OCI-LY3 (cell line): ENCODE data around the gene WWOX.

Experiments used
- H2AFZ ChIP-seq: fragments of 200-600, 300-600 bp; shearing (Covaris generic); 2 replicates; pipeline ENCODE4 v1.6.0; 2014; ENCODE audit warnings: antibody characterized with exemption, low read depth, low read length
- H3K27ac ChIP-seq: fragments of 200-600, 300-600 bp; sonication (generic); 2 replicates; pipeline ENCODE4 v1.5.1; 2014; ENCODE audit warnings: mild to moderate bottlenecking, low read length, moderate library complexity, mixed read lengths
- H3K27me3 ChIP-seq: fragments of 200-600, 300-600 bp; sonication (generic); 2 replicates; pipeline ENCODE4 v1.6.1; 2014; ENCODE audit warnings: low read depth, low read length, mixed read lengths
- H3K36me3 ChIP-seq: fragments of 200-600, 300-600 bp; sonication (generic); replicated peaks from 2 replicates; pipeline ENCODE3; 2014; ENCODE audit warnings: low read depth, low read length, mixed read lengths
- H3K4me1 ChIP-seq: fragments of 300-600, 200-600 bp; sonication (generic); 2 replicates; pipeline ENCODE4 v1.6.1; 2014; ENCODE audit warnings: low read length, mixed read lengths
- H3K4me2 ChIP-seq: fragments of 200-600, 300-600 bp; sonication (generic); 2 replicates; pipeline ENCODE4 v1.6.1; 2014; ENCODE audit warnings: low read length, mixed read lengths
- H3K4me3 ChIP-seq: fragments of 300-600, 200-600 bp; sonication (generic); 2 replicates; pipeline ENCODE4 v1.5.1; 2014; ENCODE audit warnings: antibody characterized with exemption, mild to moderate bottlenecking, low read length, moderate library complexity
- H3K79me2 ChIP-seq: fragments of 300-600, 200-600 bp; shearing (Covaris generic); 2 replicates; pipeline ENCODE4 v1.6.1; 2014; ENCODE audit warnings: mild to moderate bottlenecking, low read length, mixed read lengths
- H3K9ac ChIP-seq: fragments of 300-600, 200-600 bp; shearing (Covaris generic); 2 replicates; pipeline ENCODE4 v1.6.0; 2014; ENCODE audit warnings: mild to moderate bottlenecking, low read length, moderate library complexity
- H3K9me3 ChIP-seq: fragments of 200-600, 300-600 bp; shearing (Covaris generic); 2 replicates; pipeline ENCODE4 v1.6.1; 2014; ENCODE audit warnings: low read length, mixed read lengths; ENCODE audit not compliant: insufficient read depth
- H4K20me1 ChIP-seq: fragments of 200-600, 300-600 bp; sonication (generic); 2 replicates; pipeline ENCODE4 v1.6.1; 2016; ENCODE audit warnings: low read length, mixed read lengths; ENCODE audit not compliant: insufficient read depth
- EZH2phosphoT487 ChIP-seq: fragments of 200-600 bp; shearing (Covaris generic); IDR thresholded peaks from 2 replicates; pipeline ENCODE4 v1.6.1; 2018; ENCODE audit warnings: antibody characterized with exemption, mixed run types, low read depth
- TF ChIP-seq, protein P1 (sequence below): fragments of 200-600, 300-600 bp; sonication (generic); IDR thresholded peaks from 2 replicates; pipeline ENCODE4 v1.5.1; 2014; ENCODE audit warnings: antibody characterized with exemption, low read length, low read depth

WWOX gene

DNA sequence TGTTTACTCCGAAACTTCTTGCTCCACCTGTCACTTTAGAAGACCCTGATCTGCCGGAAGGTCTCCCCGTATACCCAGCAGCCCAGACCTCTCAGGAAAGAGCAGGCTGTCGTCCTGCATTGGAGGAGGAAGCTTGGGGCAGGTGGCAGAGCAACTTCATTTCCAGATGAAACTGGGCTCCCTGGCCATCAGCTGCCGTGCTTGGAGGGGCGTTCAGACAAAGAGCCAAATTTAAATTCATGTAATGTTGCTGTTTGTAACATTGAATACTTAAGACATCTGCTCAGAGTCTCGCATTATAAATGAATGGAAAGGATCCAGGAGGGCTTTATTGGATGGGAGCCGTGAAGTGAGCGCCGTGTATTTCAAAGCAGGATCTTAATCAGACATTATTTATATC, 872.6 kb downstream of the WWOX start:
- no peak overlapping the region for H2AFZ ChIP-seq
- peaks cover 4% of the 10 kb centered on the region; the same call in 1 of the 2 replicates for H3K9me3 ChIP-seq
- no peaks in the 10 kb centered on the region for H3K36me3 ChIP-seq
- no peak overlapping the region for H3K27ac ChIP-seq
- no peaks in the 10 kb centered on the region for H3K27me3 ChIP-seq
- no peak overlapping the region for H3K9ac ChIP-seq
- H3K79me2 ChIP-seq = no peaks in the 10 kb centered on the region
- H3K4me3 ChIP-seq = no peak overlapping the region
- no peaks in the 10 kb centered on the region for H3K4me1 ChIP-seq
- no peak for TF ChIP-seq EZH2phosphoT487
- TF ChIP-seq, protein P1, sequence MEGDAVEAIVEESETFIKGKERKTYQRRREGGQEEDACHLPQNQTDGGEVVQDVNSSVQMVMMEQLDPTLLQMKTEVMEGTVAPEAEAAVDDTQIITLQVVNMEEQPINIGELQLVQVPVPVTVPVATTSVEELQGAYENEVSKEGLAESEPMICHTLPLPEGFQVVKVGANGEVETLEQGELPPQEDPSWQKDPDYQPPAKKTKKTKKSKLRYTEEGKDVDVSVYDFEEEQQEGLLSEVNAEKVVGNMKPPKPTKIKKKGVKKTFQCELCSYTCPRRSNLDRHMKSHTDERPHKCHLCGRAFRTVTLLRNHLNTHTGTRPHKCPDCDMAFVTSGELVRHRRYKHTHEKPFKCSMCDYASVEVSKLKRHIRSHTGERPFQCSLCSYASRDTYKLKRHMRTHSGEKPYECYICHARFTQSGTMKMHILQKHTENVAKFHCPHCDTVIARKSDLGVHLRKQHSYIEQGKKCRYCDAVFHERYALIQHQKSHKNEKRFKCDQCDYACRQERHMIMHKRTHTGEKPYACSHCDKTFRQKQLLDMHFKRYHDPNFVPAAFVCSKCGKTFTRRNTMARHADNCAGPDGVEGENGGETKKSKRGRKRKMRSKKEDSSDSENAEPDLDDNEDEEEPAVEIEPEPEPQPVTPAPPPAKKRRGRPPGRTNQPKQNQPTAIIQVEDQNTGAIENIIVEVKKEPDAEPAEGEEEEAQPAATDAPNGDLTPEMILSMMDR = no peak
- H4K20me1 ChIP-seq = no peaks in the 10 kb centered on the region
- no peak overlapping the region for H3K4me2 ChIP-seq

DNA sequence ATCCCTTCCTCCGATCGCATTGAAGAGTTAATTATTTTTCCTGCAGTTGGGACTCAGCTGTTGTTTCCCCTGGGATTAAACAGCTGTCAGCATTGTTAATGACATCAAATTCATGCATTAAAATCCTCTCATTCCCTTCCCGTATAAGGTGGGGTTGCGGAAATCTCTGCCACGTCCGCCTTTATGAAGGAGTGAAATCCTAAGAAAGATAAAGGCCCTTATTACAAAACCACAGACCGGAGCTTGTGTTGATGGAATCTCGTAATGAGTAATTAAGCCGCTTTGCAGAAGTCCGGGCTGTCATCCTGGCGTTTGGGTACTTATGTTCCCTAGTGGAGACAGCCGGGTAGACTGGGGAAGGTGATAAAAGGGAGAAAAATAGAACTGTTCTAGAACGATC, 873.5 kb downstream of the WWOX start:
- H3K36me3 ChIP-seq = no peaks in the 10 kb centered on the region
- H2AFZ ChIP-seq = no peak overlapping the region
- H3K4me2 ChIP-seq = no peak overlapping the region
- TF ChIP-seq EZH2phosphoT487 = no peak
- TF ChIP-seq, protein P1 = no peak
- no peak overlapping the region for H3K9ac ChIP-seq
- H3K4me3 ChIP-seq = no peak overlapping the region
- peaks cover 4% of the 10 kb centered on the region; the same call in 1 of the 2 replicates for H3K9me3 ChIP-seq
- H3K27me3 ChIP-seq = no peaks in the 10 kb centered on the region
- no peak overlapping the region for H3K27ac ChIP-seq
- H3K4me1 ChIP-seq = no peaks in the 10 kb centered on the region
- H4K20me1 ChIP-seq = no peaks in the 10 kb centered on the region
- no peaks in the 10 kb centered on the region for H3K79me2 ChIP-seq

DNA sequence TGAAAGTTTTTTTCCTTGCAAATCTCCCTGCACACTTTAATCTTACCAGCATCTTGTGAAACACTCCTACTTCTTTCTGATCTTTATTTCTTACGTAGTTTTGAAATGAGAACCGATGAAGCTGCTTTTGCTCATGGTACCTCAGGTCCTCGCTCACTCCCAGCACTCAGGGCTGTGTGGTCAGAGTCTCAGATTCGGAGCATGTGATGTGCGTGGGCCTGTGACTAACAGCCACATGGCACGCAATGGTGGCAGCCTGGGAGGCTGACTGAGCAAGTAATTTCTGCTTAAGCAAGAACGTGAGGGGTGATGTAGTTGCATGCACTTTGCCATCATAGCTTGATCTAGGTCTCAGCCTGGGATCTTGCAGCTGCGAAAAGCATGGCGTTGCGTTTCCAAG, 876.8 kb downstream of the WWOX start:
- Histone ChIP-seq H4K20me1 (no peaks in the 10 kb centered on the region), H3K27me3 (no peaks in the 10 kb centered on the region), H3K79me2 (no peaks in the 10 kb centered on the region), H3K4me3 (no peak overlapping the region), H3K27ac (no peak overlapping the region), H3K9me3 (no peaks in the 10 kb centered on the region), H3K9ac (no peak overlapping the region), H3K4me2 (no peak overlapping the region), H3K36me3 (no peaks in the 10 kb centered on the region), H2AFZ (no peak overlapping the region), H3K4me1 (no peaks in the 10 kb centered on the region)
- TF ChIP-seq, protein P1 = no peak
- no peak for TF ChIP-seq EZH2phosphoT487

DNA sequence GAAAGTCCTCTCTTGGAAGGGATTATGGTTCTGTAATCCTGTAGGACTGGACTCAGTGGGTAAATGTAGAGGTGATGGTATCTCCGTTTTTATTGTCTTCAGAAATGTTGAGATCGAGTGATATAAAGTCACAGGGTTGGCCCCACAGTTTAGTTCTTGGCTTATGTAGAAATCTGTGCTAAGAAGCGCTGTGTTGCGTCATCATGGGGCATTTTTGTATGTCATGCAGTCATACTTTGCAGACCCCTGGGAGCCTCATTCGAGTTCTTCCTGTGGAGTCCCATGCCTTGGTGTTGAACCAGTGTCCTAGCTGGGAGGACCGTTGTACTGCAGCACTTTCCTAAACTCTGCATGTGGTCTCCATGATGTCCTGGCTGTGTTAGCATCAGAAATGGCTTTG, 881.4 kb downstream of the WWOX start:
- Histone ChIP-seq H3K4me2 (no peak overlapping the region), H4K20me1 (no peaks in the 10 kb centered on the region), H2AFZ (no peak overlapping the region), H3K36me3 (no peaks in the 10 kb centered on the region), H3K9me3 (no peaks in the 10 kb centered on the region), H3K79me2 (no peaks in the 10 kb centered on the region), H3K9ac (no peak overlapping the region), H3K27ac (no peak overlapping the region), H3K27me3 (no peaks in the 10 kb centered on the region; the same call in 1 of the 2 replicates), H3K4me1 (no peaks in the 10 kb centered on the region), H3K4me3 (no peak overlapping the region)
- TF ChIP-seq, protein P1 = no peak
- TF ChIP-seq EZH2phosphoT487 = no peak
